HG03159 (cell line): Measurements from ENCODE around the gene MTG1.
A peak's percentile ranks its signal among the peaks of the same experiment; 100 is the strongest.

Experiments used
- ATAC-seq: cut with Tn5 transposase; IDR thresholded peaks from one replicate; pipeline ENCODE4 v1.9.1; 2021; ENCODE audit warnings: mild to moderate bottlenecking, moderate library complexity; ENCODE audit not compliant: unreplicated experiment

The MTG1 gene

GRCh38 chr10:133394064-133394663, at the start of gene MTG1:
MTG1 (plus strand) TSS chr10:133394157; CDS start chr10:133394221, 64 bp downstream.
- ATAC-seq = peak; percentile 65

GRCh38 chr10:133344236-133344635, 49.7 kb upstream of the MTG1 start:
- no peak for ATAC-seq

- ATAC-seq = no peak
Measured at GRCh38 chr10:133346413-133346812, 47.5 kb upstream of the MTG1 start.

GRCh38 chr10:133347710-133348517, 46.0 kb upstream of the MTG1 start:
- no peak for ATAC-seq

GRCh38 chr10:133349160-133349568, 44.8 kb upstream of the MTG1 start:
- ATAC-seq = no peak

- ATAC-seq = no peak
Measured at GRCh38 chr10:133349577-133350011, 44.4 kb upstream of the MTG1 start.

- no peak for ATAC-seq
Measured at GRCh38 chr10:133350283-133350949, 43.5 kb upstream of the MTG1 start.

- no peak for ATAC-seq
Measured at GRCh38 chr10:133350950-133351329, 43.0 kb upstream of the MTG1 start.

- ATAC-seq = no peak
Measured at GRCh38 chr10:133351408-133352318, 42.3 kb upstream of the MTG1 start.

- ATAC-seq = no peak
Measured at GRCh38 chr10:133353202-133353959, 40.6 kb upstream of the MTG1 start.

GRCh38 chr10:133353988-133354605, 39.9 kb upstream of the MTG1 start:
- no peak for ATAC-seq

GRCh38 chr10:133354672-133355240, 39.2 kb upstream of the MTG1 start:
- ATAC-seq = no peak

- ATAC-seq = no peak
Measured at GRCh38 chr10:133355266-133355665, 38.7 kb upstream of the MTG1 start.

- ATAC-seq = no peak
Measured at GRCh38 chr10:133355991-133356390, 38.0 kb upstream of the MTG1 start.

GRCh38 chr10:133356549-133357284, 37.2 kb upstream of the MTG1 start:
- ATAC-seq = no peak

- peak; percentile 55 for ATAC-seq
Measured at GRCh38 chr10:133357285-133358161, 36.4 kb upstream of the MTG1 start, which contains the start of gene FUOM. FUOM (minus strand) TSS chr10:133358019; CDS start chr10:133358007, 12 bp downstream.

- no peak for ATAC-seq
Measured at GRCh38 chr10:133358162-133358924, 35.6 kb upstream of the MTG1 start.
